Bone marrow (tissue), 2 donors: ENCODE data around the gene SPATA3.
"Not testable (repeated sequence)": the region's sequence is repeated elsewhere in the genome, so short reads cannot be mapped to it uniquely, and the experiment has no call there.

Experiments
- DNase-seq, 2 donors: peaks; one replicate each; lab custom pipeline; 2025; lab: John Stamatoyannopoulos, UW

SPATA3 gene

GRCh38 chr2:230995821-230996220 lies at the start of gene SPATA3:
TSS of gene SPATA3 (plus strand) at chr2:230996121. CDS start at chr2:230996234, 113 bp downstream.
- DNase-seq, result no peak

GRCh38 chr2:230946429-230947234 lies 49.3 kb upstream of the SPATA3 start:
- no peak for DNase-seq

GRCh38 chr2:230947235-230947576 lies 48.7 kb upstream of the SPATA3 start:
- DNase-seq, result no peak

GRCh38 chr2:230947908-230948365 lies 48.0 kb upstream of the SPATA3 start:
- DNase-seq, result no peak

- no peak for DNase-seq
Measured at GRCh38 chr2:230949966-230950873, 45.7 kb upstream of the SPATA3 start.

- DNase-seq, result no peak
Measured at GRCh38 chr2:230950874-230951339, 45.0 kb upstream of the SPATA3 start.

- DNase-seq, result no peak
Measured at GRCh38 chr2:230951396-230951795, 44.5 kb upstream of the SPATA3 start.

GRCh38 chr2:230952226-230952956 lies 43.5 kb upstream of the SPATA3 start:
- no peak for DNase-seq

- no peak for DNase-seq
Measured at GRCh38 chr2:230953845-230954244, 42.1 kb upstream of the SPATA3 start.

GRCh38 chr2:230954746-230955145 lies 41.2 kb upstream of the SPATA3 start:
- DNase-seq, result no peak

- DNase-seq, result no peak
Measured at GRCh38 chr2:230955163-230955737, 40.7 kb upstream of the SPATA3 start.

GRCh38 chr2:230956827-230957755 lies 38.8 kb upstream of the SPATA3 start:
- DNase-seq, result no peak

- no peak for DNase-seq
Measured at GRCh38 chr2:230957756-230958391, 38.0 kb upstream of the SPATA3 start.

GRCh38 chr2:230958820-230959756 lies 36.8 kb upstream of the SPATA3 start:
- no peak for DNase-seq

GRCh38 chr2:230960026-230960425 lies 35.9 kb upstream of the SPATA3 start:
- DNase-seq, result no peak

- DNase-seq, result no peak
Measured at GRCh38 chr2:230961091-230961491, 34.8 kb upstream of the SPATA3 start.

- DNase-seq, result no peak
Measured at GRCh38 chr2:230964136-230964730, 31.7 kb upstream of the SPATA3 start.

GRCh38 chr2:230967113-230967512 lies 28.8 kb upstream of the SPATA3 start:
- no peak for DNase-seq

- not testable (repeated sequence) for DNase-seq
Measured at GRCh38 chr2:230968314-230968713, 27.6 kb upstream of the SPATA3 start.
